ENCODE measurements around the gene SLPI. TPM values are rescaled to one million over a fixed set of nuclear protein-coding genes. Genes with fewer than 3 reads are reported as not detected.

The SLPI gene
- total and polyA plus RNA-seq, 2 of the 13 experiments (the other 11 are each of a cell fraction or from before 2014, with no cell fraction given): 0.13 TPM; not detected in 1

GRCh38 chr20:45263556-45264266 lies 9.3 kb upstream of the SLPI start:
- Histone ChIP-seq H4K20me1 (ENCODE audit: insufficient read depth, low read length) (no peaks in the 10 kb centered on the region), H3K27ac (ENCODE audit: extremely low read length, insufficient read depth, low read length) (no peak overlapping the region), H3K9ac (ENCODE audit: insufficient read depth, low read depth, low read length) (no peak overlapping the region), H3K79me2 (ENCODE audit: insufficient read depth, low read length) (no peaks in the 10 kb centered on the region), H3K4me1 (ENCODE audit: insufficient read depth, low read length) (no peaks in the 10 kb centered on the region), H3K9me3 (ENCODE audit: low read length) (no peaks in the 10 kb centered on the region), H3K27me3 (ENCODE audit: control insufficient read depth in 1 of 2, insufficient read depth in 2 of 2, low read length in 2 of 2) (peaks cover 0 to 38% of the 10 kb centered on the region in 2 experiments; a peak in 2 of 5 replicates), H3K36me3 (replicated peaks in 1 of 2; ENCODE audit: control insufficient read depth in 1 of 2, insufficient read depth in 2 of 2, low read length in 2 of 2) (no peaks in the 10 kb centered on the region), H3K4me2 (ENCODE audit: low read depth, low read length) (no peak overlapping the region), H3K4me3 (replicated peaks in 1 of 3; ENCODE audit: insufficient read depth in 1 of 3, low read depth in 2 of 3, low read length in 3 of 3) (no peak overlapping the region), H2AFZ (ENCODE audit: low read length) (no peak overlapping the region)
- 1% methylated on average over 3 of the region's 3 CpGs for WGBS (ENCODE audit: low lambda C conversion rate)
- ATAC-seq (no peak), DNase-seq (ENCODE audit: low spot score) (no peak), FAIRE-seq (no peak)
- CTCF ChIA-PET (ENCODE audit: low intra/inter-chr PET ratio, low total read pairs): no interaction called here
- TF ChIP-seq SIN3A (IDR thresholded peaks at IDR 0.05; ENCODE audit: borderline replicate concordance, low read depth, low read length) (no peak), NR0B2 (CRISPR knock-in tag; IDR thresholded peaks at IDR 0.05) (no peak), IKZF1 (IDR thresholded peaks at IDR 0.05) (no peak), ZNF883 (CRISPR knock-in tag; IDR thresholded peaks at IDR 0.05; ENCODE audit: not compliant biosample characterization) (no peak), LRRFIP1 (CRISPR knock-in tag; conservative IDR thresholded peaks at IDR 0.05) (no peak), JUN (CRISPR knock-in tag; IDR thresholded peaks at IDR 0.05) (no peak), ZSCAN31 (CRISPR knock-in tag; IDR thresholded peaks at IDR 0.05; ENCODE audit: low read depth) (no peak), TRAFD1 (CRISPR knock-in tag; IDR thresholded peaks at IDR 0.05; ENCODE audit: borderline replicate concordance) (no peak), NR1H2 (CRISPR knock-in tag; IDR thresholded peaks at IDR 0.05; ENCODE audit: borderline replicate concordance, low read depth) (no peak), ZFP36 (IDR thresholded peaks at IDR 0.05; ENCODE audit: borderline replicate concordance, low read depth, low read length, partially characterized antibody) (no peak), ZFP37 (CRISPR knock-in tag; IDR thresholded peaks at IDR 0.05; ENCODE audit: borderline replicate concordance) (no peak), MED13 (CRISPR knock-in tag; IDR thresholded peaks at IDR 0.05) (no peak), ZKSCAN5 (CRISPR knock-in tag; IDR thresholded peaks at IDR 0.05) (no peak), MAF1 (CRISPR knock-in tag; IDR thresholded peaks at IDR 0.05; ENCODE audit: borderline replicate concordance) (no peak), ADNP (CRISPR knock-in tag; IDR thresholded peaks at IDR 0.05) (no peak), U2AF2 (IDR thresholded peaks at IDR 0.05; ENCODE audit: low read depth, low read length) (no peak), HNRNPH1 (optimal IDR thresholded peaks at IDR 0.05; ENCODE audit: low read depth, low read length) (no peak), ZNF670 (CRISPR knock-in tag; IDR thresholded peaks at IDR 0.05; ENCODE audit: borderline replicate concordance) (no peak)
- no TSS peak for BruUV-seq (replicated peaks)
- intact Hi-C loops (cut with micrococcal nuclease; ENCODE audit: unreplicated experiment) (no loop called here), in situ Hi-C loops (cut with HindIII; ENCODE audit: extremely low pct_ligation_motif_present, low pct_unique_long_range_greater_than_20kb) (no loop called here)
- POLR2A ChIA-PET: no interaction called here
